Effector CD4-positive, alpha-beta T cell (primary cell): ENCODE data around the gene OSBPL2.

ENCODE experiments used
- DNase-seq: peaks from one replicate; pipeline ENCODE4 v3.0.0-alpha.2; 2020

OSBPL2 gene

DNA sequence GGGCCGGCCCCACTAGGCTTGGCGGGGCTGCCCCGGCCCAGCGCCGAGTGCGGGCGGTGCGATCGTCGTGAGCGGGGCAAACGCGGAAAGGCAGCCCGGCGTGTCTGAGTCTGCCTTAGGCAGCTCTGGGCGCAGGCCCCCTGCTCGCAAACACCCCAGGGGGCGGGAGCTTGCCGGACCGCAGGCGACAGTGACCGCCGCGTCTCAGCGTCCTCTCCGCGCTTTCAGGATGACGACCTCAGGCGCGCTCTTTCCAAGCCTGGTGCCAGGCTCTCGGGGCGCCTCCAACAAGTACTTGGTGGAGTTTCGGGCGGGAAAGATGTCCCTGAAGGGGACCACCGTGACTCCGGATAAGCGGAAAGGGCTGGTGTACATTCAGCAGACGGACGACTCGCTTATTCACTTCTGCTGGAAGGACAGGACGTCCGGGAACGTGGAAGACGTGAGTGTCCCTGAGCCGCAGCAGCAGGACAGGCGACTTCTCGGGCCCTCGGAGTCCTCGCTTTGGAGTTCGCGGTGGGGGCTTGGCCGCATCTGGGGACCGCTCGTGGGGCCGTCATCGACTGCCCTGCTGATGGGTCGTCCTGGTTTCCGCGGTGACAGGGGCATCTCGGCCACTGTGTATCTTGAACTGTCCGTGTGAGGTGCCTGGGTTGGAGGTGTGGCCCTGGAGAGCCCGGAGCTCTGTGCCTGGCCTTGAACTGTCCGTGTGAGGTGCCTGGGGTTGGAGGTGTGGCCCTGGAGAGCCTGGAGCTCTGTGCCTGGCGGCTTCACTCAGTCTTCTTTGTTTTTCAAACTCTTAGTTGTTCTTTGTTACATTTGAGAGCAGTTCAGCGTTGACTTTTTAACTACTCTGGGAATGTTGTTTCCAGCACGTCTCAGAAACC, 65.3 kb downstream of the OSBPL2 start:
- DNase-seq: no peak

DNA sequence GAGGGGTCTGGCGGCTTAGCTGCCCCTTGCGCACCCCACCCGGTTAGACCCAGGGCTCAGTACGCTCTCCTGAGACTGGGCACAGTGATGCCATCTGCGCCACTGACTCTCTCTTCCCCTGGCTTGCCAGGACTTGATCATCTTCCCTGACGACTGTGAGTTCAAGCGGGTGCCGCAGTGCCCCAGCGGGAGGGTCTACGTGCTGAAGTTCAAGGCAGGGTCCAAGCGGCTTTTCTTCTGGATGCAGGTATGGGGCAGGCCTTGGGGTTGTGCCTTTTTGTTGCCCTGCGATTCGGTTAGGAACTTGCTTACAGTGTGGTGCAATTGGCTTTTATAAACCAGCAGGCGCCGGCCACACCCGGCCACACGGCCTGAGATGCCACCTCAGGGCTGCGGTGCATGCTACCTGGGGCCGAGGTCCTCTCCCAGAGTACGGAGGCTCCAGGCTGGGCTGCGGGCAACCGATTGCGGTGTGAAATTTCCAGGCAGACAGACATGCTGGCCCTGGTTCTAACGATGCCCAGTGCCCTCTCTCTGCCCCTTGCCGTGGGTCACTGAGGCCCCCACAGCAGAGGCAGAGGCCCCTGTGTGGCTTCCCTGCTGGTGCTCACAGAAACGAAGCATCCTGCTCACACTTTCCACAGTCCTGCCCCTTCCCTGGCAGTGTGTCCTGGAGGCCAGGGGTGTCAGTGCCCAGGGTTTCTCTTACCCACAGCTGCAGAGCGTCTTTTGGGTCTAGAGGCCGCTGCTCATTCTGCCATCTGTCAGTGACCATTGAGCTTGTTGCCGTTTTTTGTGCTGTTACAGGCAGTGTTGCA, 66.2 kb downstream of the OSBPL2 start:
- DNase-seq: no peak

- no peak for DNase-seq
Observed at GRCh38 chr20:62305149-62305764, 66.9 kb downstream of the OSBPL2 start.

DNA sequence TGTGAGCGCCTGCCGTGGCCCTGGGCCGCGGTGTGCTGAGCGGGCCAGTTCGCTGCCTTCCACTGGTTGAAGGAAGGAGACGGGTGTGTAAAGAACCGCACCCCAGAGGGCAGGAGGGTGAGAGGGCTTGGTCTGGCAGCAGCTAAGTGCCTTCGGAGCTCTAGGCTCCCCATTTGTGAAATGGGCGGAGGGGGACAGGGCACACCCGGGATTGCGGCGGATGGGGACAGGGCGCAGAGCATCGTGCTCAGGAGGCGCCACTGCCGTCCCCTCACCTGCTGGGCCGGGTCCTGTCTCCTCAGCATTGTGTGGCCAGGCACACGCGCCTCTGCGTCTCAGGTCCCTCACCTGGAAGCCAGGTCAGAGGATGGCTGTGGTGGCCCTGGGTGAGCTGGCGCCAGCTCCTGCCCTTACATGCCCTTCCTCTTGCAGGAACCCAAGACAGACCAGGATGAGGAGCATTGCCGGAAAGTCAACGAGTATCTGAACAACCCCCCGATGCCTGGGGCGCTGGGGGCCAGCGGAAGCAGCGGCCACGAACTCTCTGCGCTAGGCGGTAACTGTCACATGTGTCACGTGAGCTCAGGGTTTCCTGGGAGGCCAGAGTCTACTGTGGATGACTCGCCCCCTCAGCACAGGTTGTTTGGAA, 67.6 kb downstream of the OSBPL2 start:
- DNase-seq: no peak

DNA sequence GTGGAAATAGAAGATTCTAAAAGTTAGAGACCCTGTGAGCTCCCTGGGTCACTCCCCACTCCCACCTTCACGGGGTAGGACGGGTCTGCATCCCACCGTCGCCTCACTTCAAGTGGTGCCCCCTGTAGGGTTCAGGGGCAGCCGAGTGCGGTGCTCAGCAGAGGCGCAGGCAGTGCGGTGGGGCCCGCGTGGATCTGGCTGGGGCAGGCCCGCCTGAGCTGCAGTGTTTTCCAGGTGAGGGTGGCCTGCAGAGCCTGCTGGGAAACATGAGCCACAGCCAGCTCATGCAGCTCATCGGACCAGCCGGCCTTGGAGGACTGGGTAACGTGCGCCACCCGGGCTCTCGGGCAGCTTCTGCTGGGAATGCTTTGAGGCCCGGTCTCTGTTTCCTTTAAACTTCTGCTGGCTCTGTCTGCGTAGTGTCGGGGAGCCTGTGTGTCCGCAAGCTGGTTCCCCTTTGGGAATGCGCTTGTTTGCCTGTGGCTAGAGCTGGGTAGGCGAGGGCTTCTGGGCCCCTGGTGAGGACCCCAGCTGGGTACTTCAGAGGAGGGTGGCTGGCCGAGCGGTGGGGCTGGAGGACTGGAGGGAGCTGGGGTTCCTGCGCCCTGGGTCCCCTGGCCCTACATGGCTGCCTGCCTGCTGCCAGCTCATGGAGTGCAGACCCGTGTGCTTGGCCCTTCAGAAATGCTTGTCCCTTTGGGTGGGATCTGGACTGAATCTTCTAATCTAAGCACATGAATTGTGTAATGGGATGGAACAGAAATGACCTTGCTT, 68.3 kb downstream of the OSBPL2 start:
- DNase-seq: no peak

- no peak for DNase-seq
Observed at GRCh38 chr20:62307226-62308101, 69.1 kb downstream of the OSBPL2 start.

DNA sequence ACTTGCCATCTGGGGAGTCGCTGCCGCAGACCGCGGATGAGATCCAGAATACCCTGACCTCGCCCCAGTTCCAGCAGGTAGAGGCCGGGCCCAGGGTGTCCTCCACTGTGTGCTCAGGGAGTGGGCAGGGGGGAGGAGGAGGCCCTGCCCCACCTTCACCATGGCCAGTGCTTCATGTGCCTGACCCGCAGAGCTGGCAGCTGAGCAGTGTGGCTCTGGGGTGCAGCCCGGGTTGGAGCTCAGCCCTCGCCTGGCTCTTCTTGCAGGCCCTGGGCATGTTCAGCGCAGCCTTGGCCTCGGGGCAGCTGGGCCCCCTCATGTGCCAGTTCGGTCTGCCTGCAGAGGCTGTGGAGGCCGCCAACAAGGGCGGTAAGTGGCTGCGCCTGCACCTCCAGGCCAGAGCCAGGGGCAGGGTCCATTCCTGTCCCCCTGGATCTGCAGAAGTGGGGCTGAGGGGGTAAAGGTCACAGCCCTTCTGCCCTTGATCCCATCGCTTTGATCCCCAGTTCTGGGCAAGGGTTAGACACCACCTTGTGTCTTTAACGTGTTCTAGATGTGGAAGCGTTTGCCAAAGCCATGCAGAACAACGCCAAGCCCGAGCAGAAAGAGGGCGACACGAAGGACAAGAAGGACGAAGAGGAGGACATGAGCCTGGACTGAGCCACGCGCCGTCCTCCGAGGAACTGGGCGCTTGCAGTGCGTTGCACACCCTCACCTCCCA, 69.9 kb downstream of the OSBPL2 start:
- no peak for DNase-seq

GRCh38 chr20:62309198-62309944, 71.0 kb downstream of the OSBPL2 start:
- DNase-seq: no peak

- no peak for DNase-seq
Observed at GRCh38 chr20:62309947-62310756, 71.8 kb downstream of the OSBPL2 start.

DNA sequence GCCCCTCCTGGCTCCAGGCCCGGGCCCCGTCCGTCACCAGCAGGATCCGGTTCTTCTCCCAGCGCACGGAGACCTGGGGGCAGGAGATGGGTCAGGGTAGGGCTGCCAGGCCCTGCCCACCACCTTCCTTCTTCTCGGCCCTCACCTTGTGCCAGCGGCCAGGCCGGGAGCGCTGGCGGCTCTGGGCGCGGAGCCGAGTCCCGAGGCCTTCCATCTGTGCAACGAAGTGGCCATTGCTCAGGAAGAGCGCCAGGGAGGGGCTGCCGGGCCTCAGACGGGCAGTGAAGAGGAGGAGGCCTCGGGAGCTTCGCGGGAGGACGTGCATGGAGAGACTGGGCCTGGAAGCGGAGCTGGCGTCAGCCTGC, 72.4 kb downstream of the OSBPL2 start:
- no peak for DNase-seq

GRCh38 chr20:62311150-62311549, 72.8 kb downstream of the OSBPL2 start:
- DNase-seq: no peak

- DNase-seq: no peak
Observed at GRCh38 chr20:62311832-62312661, 73.7 kb downstream of the OSBPL2 start.

DNA sequence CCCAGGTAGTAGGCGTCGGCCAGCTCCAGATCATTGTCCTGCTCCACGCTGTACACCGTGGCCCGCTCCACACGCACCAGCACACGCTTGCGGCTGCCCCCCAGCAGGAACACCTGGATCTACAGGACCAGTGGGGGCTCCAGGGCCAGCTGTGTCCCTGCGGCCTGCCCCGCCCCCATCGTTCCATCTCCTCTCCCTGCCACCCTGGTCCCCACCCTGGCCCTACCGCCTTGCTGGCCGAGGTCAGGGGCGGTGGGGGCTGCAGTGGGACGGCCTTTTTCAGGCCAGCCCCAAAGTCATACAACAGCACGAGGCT, 74.3 kb downstream of the OSBPL2 start:
- DNase-seq: no peak

DNA sequence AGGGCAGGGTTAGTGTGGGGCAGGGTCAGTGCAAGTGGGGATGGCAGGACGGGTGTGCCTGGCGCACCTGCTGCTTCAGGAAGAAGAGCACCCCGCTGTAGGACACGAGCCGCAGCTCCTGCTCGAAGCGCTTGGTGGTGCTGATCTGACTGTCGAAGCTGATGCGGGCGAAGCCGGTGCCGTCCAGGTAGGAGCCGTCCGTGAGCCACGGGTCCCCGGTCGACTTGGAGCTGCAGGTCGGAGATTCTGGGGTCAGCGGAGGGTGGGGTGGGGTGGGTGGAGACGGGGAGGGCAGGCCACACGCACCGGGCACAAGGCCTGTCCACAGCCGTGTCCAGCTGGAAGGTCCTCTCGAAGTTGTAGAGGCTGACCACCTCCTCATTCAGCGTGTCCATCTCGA, 74.7 kb downstream of the OSBPL2 start:
- no peak for DNase-seq

GRCh38 chr20:62313460-62314338, 75.4 kb downstream of the OSBPL2 start:
- DNase-seq: no peak

DNA sequence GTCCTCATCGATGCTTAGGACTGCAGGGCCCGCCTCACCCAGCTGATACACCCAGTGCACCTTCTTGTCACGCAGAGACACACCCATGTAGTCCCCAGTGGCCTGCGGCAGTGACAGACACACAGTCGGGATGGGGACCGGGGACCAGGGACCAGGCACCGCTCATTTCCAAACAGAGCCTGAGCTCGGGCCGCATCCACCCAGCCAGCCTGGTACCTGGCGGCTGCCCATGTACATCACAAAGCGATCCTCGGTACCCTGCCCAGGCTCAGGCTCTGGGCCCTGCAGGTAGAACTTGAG, 76.0 kb downstream of the OSBPL2 start:
- no peak for DNase-seq

GRCh38 chr20:62314711-62315302, 76.5 kb downstream of the OSBPL2 start:
- no peak for DNase-seq
